OCI-LY3 (cell line): ENCODE data around the gene PID1.

ENCODE experiments used
- H2AFZ ChIP-seq: fragments of 200-600, 300-600 bp; shearing (Covaris generic); 2 replicates; pipeline ENCODE4 v1.6.0; 2014; ENCODE audit warnings: antibody characterized with exemption, low read depth, low read length
- H3K27ac ChIP-seq: fragments of 200-600, 300-600 bp; sonication (generic); 2 replicates; pipeline ENCODE4 v1.5.1; 2014; ENCODE audit warnings: mild to moderate bottlenecking, low read length, moderate library complexity, mixed read lengths
- H3K27me3 ChIP-seq: fragments of 200-600, 300-600 bp; sonication (generic); 2 replicates; pipeline ENCODE4 v1.6.1; 2014; ENCODE audit warnings: low read depth, low read length, mixed read lengths
- H3K36me3 ChIP-seq: fragments of 200-600, 300-600 bp; sonication (generic); replicated peaks from 2 replicates; pipeline ENCODE3; 2014; ENCODE audit warnings: low read depth, low read length, mixed read lengths
- H3K4me1 ChIP-seq: fragments of 300-600, 200-600 bp; sonication (generic); 2 replicates; pipeline ENCODE4 v1.6.1; 2014; ENCODE audit warnings: low read length, mixed read lengths
- H3K4me2 ChIP-seq: fragments of 200-600, 300-600 bp; sonication (generic); 2 replicates; pipeline ENCODE4 v1.6.1; 2014; ENCODE audit warnings: low read length, mixed read lengths
- H3K4me3 ChIP-seq: fragments of 300-600, 200-600 bp; sonication (generic); 2 replicates; pipeline ENCODE4 v1.5.1; 2014; ENCODE audit warnings: antibody characterized with exemption, mild to moderate bottlenecking, low read length, moderate library complexity
- H3K79me2 ChIP-seq: fragments of 300-600, 200-600 bp; shearing (Covaris generic); 2 replicates; pipeline ENCODE4 v1.6.1; 2014; ENCODE audit warnings: mild to moderate bottlenecking, low read length, mixed read lengths
- H3K9ac ChIP-seq: fragments of 300-600, 200-600 bp; shearing (Covaris generic); 2 replicates; pipeline ENCODE4 v1.6.0; 2014; ENCODE audit warnings: mild to moderate bottlenecking, low read length, moderate library complexity
- H3K9me3 ChIP-seq: fragments of 200-600, 300-600 bp; shearing (Covaris generic); 2 replicates; pipeline ENCODE4 v1.6.1; 2014; ENCODE audit warnings: low read length, mixed read lengths; ENCODE audit not compliant: insufficient read depth
- H4K20me1 ChIP-seq: fragments of 200-600, 300-600 bp; sonication (generic); 2 replicates; pipeline ENCODE4 v1.6.1; 2016; ENCODE audit warnings: low read length, mixed read lengths; ENCODE audit not compliant: insufficient read depth
- EZH2phosphoT487 ChIP-seq: fragments of 200-600 bp; shearing (Covaris generic); IDR thresholded peaks from 2 replicates; pipeline ENCODE4 v1.6.1; 2018; ENCODE audit warnings: antibody characterized with exemption, mixed run types, low read depth
- TF ChIP-seq, protein P1 (sequence below): fragments of 200-600, 300-600 bp; sonication (generic); IDR thresholded peaks from 2 replicates; pipeline ENCODE4 v1.5.1; 2014; ENCODE audit warnings: antibody characterized with exemption, low read length, low read depth

The PID1 gene

DNA sequence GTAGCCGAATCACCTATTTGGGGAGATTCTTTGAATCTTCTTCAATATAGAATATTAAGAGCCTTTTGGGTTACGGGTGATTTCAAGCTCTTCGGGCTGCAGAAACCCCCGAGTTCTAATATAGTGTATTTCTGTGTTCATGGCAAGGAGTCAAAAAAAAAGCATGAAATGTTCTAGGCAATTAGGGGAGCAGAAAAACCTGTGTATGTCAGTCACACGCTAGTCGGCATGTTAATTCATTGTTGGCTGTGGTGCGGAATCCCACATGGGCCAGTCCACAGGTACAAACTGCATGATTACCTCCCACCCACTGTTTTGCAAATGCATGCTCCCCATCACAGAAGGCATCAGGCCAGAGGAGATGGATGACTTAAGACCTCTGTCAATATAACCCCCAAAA is 161.9 kb downstream of the PID1 start:
- Histone ChIP-seq H3K4me2 (no peak overlapping the region), H4K20me1 (no peaks in the 10 kb centered on the region), H2AFZ (no peak overlapping the region), H3K9me3 (no peaks in the 10 kb centered on the region), H3K9ac (no peak overlapping the region), H3K27me3 (no peaks in the 10 kb centered on the region), H3K36me3 (no peaks in the 10 kb centered on the region), H3K27ac (no peak overlapping the region), H3K79me2 (no peaks in the 10 kb centered on the region), H3K4me1 (no peaks in the 10 kb centered on the region), H3K4me3 (no peak overlapping the region)
- TF ChIP-seq, protein P1, sequence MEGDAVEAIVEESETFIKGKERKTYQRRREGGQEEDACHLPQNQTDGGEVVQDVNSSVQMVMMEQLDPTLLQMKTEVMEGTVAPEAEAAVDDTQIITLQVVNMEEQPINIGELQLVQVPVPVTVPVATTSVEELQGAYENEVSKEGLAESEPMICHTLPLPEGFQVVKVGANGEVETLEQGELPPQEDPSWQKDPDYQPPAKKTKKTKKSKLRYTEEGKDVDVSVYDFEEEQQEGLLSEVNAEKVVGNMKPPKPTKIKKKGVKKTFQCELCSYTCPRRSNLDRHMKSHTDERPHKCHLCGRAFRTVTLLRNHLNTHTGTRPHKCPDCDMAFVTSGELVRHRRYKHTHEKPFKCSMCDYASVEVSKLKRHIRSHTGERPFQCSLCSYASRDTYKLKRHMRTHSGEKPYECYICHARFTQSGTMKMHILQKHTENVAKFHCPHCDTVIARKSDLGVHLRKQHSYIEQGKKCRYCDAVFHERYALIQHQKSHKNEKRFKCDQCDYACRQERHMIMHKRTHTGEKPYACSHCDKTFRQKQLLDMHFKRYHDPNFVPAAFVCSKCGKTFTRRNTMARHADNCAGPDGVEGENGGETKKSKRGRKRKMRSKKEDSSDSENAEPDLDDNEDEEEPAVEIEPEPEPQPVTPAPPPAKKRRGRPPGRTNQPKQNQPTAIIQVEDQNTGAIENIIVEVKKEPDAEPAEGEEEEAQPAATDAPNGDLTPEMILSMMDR = no peak
- no peak for TF ChIP-seq EZH2phosphoT487

DNA sequence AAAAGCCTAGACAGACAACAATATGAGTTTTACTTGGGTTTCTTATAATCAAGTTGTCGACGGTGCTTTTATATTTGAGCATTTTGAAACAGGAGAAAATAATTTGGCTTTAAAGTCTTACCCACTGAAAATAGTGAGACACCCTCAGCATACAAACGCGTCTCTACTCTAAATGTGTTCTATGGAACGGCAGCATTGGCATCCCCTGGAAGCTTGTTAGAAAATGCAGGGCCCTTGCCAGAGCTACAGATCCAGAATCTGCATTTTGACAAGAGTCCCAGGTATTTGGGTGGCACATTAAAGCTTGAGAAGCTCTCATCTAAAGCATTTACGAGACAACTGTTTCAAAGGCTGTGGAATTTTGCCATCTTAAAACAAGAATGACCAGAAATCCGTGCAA is 163.5 kb downstream of the PID1 start:
- Histone ChIP-seq H3K27me3 (no peaks in the 10 kb centered on the region), H3K36me3 (no peaks in the 10 kb centered on the region), H3K27ac (no peak overlapping the region), H3K4me3 (no peak overlapping the region), H3K4me2 (no peak overlapping the region), H3K4me1 (peaks cover 6% of the 10 kb centered on the region), H3K79me2 (no peaks in the 10 kb centered on the region), H3K9ac (no peak overlapping the region), H2AFZ (no peak overlapping the region), H3K9me3 (no peaks in the 10 kb centered on the region), H4K20me1 (no peaks in the 10 kb centered on the region)
- no peak for TF ChIP-seq EZH2phosphoT487
- TF ChIP-seq, protein P1 = no peak

DNA sequence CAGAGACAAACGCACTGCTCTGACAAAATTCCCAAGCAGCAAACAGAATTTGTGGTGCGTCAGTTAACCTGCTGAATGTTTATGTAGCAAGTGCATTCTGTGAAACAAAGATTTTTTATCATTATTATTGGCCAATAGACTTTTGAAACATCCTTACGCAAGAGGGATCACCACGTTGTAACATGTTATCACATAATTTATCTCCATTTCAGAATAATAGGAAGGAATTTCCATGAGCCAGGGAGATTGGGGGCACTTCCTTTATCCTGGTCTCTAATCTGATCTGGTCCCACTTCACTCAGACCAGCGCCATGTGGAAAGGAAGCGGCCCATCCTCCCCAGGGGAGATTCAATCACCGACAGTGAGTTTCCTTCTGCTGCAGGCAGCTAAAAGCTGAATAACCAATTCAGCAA is 166.1 kb downstream of the PID1 start:
- no peaks in the 10 kb centered on the region for H3K27me3 ChIP-seq
- no peaks in the 10 kb centered on the region for H4K20me1 ChIP-seq
- H3K36me3 ChIP-seq = no peaks in the 10 kb centered on the region
- H3K9ac ChIP-seq = no peak overlapping the region
- no peaks in the 10 kb centered on the region for H3K79me2 ChIP-seq
- H3K4me3 ChIP-seq = no peak overlapping the region
- no peak overlapping the region for H3K27ac ChIP-seq
- no peak overlapping the region for H3K4me2 ChIP-seq
- H3K4me1 ChIP-seq = peaks cover 7% of the 10 kb centered on the region
- no peak overlapping the region for H2AFZ ChIP-seq
- TF ChIP-seq EZH2phosphoT487 = no peak
- TF ChIP-seq, protein P1 = no peak
- no peaks in the 10 kb centered on the region for H3K9me3 ChIP-seq

DNA sequence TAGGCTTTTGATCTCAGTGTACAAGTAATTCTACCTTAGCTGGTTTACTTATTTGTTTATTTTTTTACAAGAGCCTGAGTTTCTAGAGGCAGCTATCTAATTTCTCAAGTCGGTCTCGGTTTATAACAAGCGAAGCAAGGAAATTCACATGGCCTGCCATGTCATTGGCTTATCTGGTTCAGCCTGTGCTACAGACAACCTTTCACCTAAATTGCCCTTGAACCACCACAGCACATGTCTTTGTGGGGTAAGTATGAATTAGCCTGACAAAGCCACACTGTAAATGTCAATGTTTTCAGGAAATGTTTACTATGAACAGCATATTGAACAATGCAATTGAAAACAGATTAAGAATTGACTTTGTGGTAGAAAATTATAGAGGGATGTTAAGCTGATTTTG is 167.1 kb downstream of the PID1 start:
- TF ChIP-seq EZH2phosphoT487 = no peak
- TF ChIP-seq, protein P1 = no peak
- Histone ChIP-seq H3K4me2 (no peak overlapping the region), H3K27ac (no peak overlapping the region), H3K27me3 (no peaks in the 10 kb centered on the region), H3K4me1 (peaks cover 7% of the 10 kb centered on the region), H3K36me3 (no peaks in the 10 kb centered on the region), H3K4me3 (no peak overlapping the region), H3K9ac (no peak overlapping the region), H4K20me1 (no peaks in the 10 kb centered on the region), H3K9me3 (no peaks in the 10 kb centered on the region), H2AFZ (no peak overlapping the region), H3K79me2 (no peaks in the 10 kb centered on the region)
